ENCODE data around the gene RS1. TPM values are rescaled to one million over a fixed set of nuclear protein-coding genes. Genes with fewer than 3 reads are reported as not detected.

Gene RS1
- total and polyA plus RNA-seq, 2 donors (not counting 3 experiments of a cell fraction or from before 2014, with no cell fraction given): not detected

DNA sequence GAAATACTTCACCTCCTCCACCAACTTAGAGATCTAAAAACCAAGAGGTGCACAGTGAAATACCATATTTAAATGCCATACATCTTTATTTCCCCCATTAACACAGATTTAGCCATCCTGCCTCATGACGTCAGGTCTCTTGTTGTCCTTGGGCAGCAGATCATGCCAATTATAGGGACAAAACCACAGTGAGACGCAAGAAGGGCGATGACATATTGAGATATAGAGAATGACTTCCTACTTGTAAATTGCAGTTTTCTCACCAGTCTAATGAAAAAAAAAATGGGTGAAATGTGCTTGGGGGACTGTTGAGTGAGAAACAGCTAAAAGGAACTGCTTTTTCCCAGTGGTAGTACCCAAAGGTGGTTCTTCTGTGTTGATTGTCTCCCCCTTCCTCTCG is 24.3 kb downstream of the RS1 start:
- dilution Hi-C loops (cut with MboI; ENCODE audit: extremely low pct_ligation_motif_present, low sequenced_read_pairs): no loop called here
- TF ChIP-seq MYC (IDR thresholded peaks at IDR 0.05; ENCODE audit: low read depth, low read length) (no peak), POLR2A (IDR thresholded peaks at IDR 0.05; ENCODE audit: low read depth, low read length) (no peak), POLR2AphosphoS5 (IDR thresholded peaks at IDR 0.05; ENCODE audit: insufficient read depth, low read depth, low read length) (no peak), GATA2 (IDR thresholded peaks at IDR 0.05; ENCODE audit: insufficient read depth, insufficient read length, low read depth, low read length) (no peak), EZH2 (IDR thresholded peaks at IDR 0.05; ENCODE audit: borderline replicate concordance, low read depth, low read length, severe bottlenecking) (no peak), FOS (IDR thresholded peaks at IDR 0.05; ENCODE audit: borderline replicate concordance, insufficient read depth, low read length) (no peak), MAX (IDR thresholded peaks at IDR 0.05; ENCODE audit: insufficient read depth, insufficient read length) (no peak), JUN (IDR thresholded peaks at IDR 0.05; ENCODE audit: borderline replicate concordance, insufficient read depth, insufficient read length, low read depth) (no peak)
- TF ChIP-seq, protein P1, sequence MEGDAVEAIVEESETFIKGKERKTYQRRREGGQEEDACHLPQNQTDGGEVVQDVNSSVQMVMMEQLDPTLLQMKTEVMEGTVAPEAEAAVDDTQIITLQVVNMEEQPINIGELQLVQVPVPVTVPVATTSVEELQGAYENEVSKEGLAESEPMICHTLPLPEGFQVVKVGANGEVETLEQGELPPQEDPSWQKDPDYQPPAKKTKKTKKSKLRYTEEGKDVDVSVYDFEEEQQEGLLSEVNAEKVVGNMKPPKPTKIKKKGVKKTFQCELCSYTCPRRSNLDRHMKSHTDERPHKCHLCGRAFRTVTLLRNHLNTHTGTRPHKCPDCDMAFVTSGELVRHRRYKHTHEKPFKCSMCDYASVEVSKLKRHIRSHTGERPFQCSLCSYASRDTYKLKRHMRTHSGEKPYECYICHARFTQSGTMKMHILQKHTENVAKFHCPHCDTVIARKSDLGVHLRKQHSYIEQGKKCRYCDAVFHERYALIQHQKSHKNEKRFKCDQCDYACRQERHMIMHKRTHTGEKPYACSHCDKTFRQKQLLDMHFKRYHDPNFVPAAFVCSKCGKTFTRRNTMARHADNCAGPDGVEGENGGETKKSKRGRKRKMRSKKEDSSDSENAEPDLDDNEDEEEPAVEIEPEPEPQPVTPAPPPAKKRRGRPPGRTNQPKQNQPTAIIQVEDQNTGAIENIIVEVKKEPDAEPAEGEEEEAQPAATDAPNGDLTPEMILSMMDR (IDR thresholded peaks at IDR 0.05; ENCODE audit: extremely low read depth in 1 of 2, insufficient read depth in 1 of 2, low read depth in 1 of 2, low read length in 2 of 2): no peak
- no peaks in the 10 kb centered on the region for H3K4me1 ChIP-seq (ENCODE audit: control insufficient read depth, extremely low read depth, insufficient read depth, low read length)
- CTCF ChIA-PET: no interaction called here
- H3K9ac ChIP-seq (replicated peaks; ENCODE audit: extremely low read depth, insufficient read depth, low read length): no peak overlapping the region
- POLR2A ChIA-PET: no interaction called here
- DNase-seq (ENCODE audit: low read depth, low spot score) (no peak), FAIRE-seq (no peak)
- no peaks in the 10 kb centered on the region for H3K36me3 ChIP-seq (ENCODE audit: control insufficient read depth in 2 of 2, extremely low read depth in 1 of 2, insufficient read depth in 2 of 2, low read length in 2 of 2)
- BruUV-seq (replicated peaks): no TSS peak
- H3K27ac ChIP-seq (ENCODE audit: insufficient read depth, low read depth, low read length): no peak overlapping the region
- no peak overlapping the region for H3K4me3 ChIP-seq (replicated peaks in 1 of 3; ENCODE audit: insufficient read depth in 1 of 3, low read depth in 1 of 3, low read length in 3 of 3)
- H3K4me2 ChIP-seq (ENCODE audit: insufficient read depth, low read length): no peak overlapping the region
- no peaks in the 10 kb centered on the region for H3K9me3 ChIP-seq (replicated peaks; ENCODE audit: control insufficient read depth, insufficient read depth, low read length)
- intact Hi-C loops (cut with micrococcal nuclease): no loop called here
- H3K9me1 ChIP-seq (replicated peaks; ENCODE audit: control insufficient read depth, extremely low read depth, insufficient read depth, low read length): no peaks in the 10 kb centered on the region
- no peak overlapping the region for H2AFZ ChIP-seq (ENCODE audit: low read depth, low read length)
- H3K79me2 ChIP-seq (ENCODE audit: control insufficient read depth, insufficient read depth, low read length): no peaks in the 10 kb centered on the region
- no peaks in the 10 kb centered on the region for H4K20me1 ChIP-seq (replicated peaks; ENCODE audit: control insufficient read depth, extremely low read depth, insufficient read depth, low read length)
- H3K27me3 ChIP-seq (ENCODE audit: control insufficient read depth in 2 of 2, insufficient read depth in 2 of 2, low read length in 2 of 2): no peaks in the 10 kb centered on the region

Measured in endothelial cell of umbilical vein (primary cell).